CD4-positive, alpha-beta memory T cell (primary cell): Measurements from ENCODE around the gene SOX6. TPM values are rescaled to one million over a fixed set of nuclear protein-coding genes. Genes with fewer than 3 reads are reported as not detected.
"Not testable (repeated sequence)": the region's sequence is repeated elsewhere in the genome, so short reads cannot be mapped to it uniquely, and the experiment has no call there.

Experiments used
- CTCF ChIA-PET: fragments of 350-600 bp; sonication (Branson Sonifier 250); formaldehyde crosslinking; loops from one replicate; lab custom pipeline; 2021; ENCODE audit warnings: inconsistent platforms; ENCODE audit not compliant: partially characterized antibody; lab: Charles Lee
- POLR2A ChIA-PET: fragments of 350-600 bp; sonication (Branson Sonifier 250); formaldehyde crosslinking; loops from one replicate; lab custom pipeline; 2021; ENCODE audit not compliant: partially characterized antibody; lab: Charles Lee
- DNase-seq, 5 donors: peaks; one replicate each; pipeline versions ENCODE4 v3.0.0 to v3.0.0-alpha.2; 2020 to 2022; ENCODE audit warnings: mixed read lengths in 1 of 5
- H3K27ac ChIP-seq: one replicate; pipeline ENCODE4 v1.7.0; 2013; ENCODE audit warnings: low read depth, low read length
- H3K27me3 ChIP-seq: 2 replicates; pipeline ENCODE4 v1.7.0; 2013; ENCODE audit warnings: mild to moderate bottlenecking, low read length, moderate library complexity; ENCODE audit not compliant: insufficient read depth
- H3K36me3 ChIP-seq: 2 replicates; pipeline ENCODE4 v1.7.0; 2013; ENCODE audit warnings: mild to moderate bottlenecking, low read length, moderate library complexity; ENCODE audit not compliant: insufficient read depth
- H3K4me1 ChIP-seq: 2 replicates; pipeline ENCODE4 v1.7.0; 2013; ENCODE audit warnings: mild to moderate bottlenecking, low read length, moderate library complexity; ENCODE audit not compliant: insufficient read depth
- H3K4me3 ChIP-seq, 2 donors: one replicate each; pipeline ENCODE4 v1.7.0; 2013; ENCODE audit warnings: low read length in 2 of 2, mild to moderate bottlenecking in 1 of 2
- H3K9me3 ChIP-seq, 2 donors: one replicate each; pipeline ENCODE4 v1.7.0; 2013; ENCODE audit warnings: low read length in 2 of 2, control low read depth in 1 of 2; ENCODE audit not compliant: control insufficient read depth in 1 of 2
- H3K27ac Mint-ChIP-seq, 7 donors: one replicate each; pipeline ENCODE4 v1.8.0; 2020 to 2021; ENCODE audit warnings: mixed read lengths in 7 of 7, mild to moderate bottlenecking in 6 of 7, inconsistent platforms in 3 of 7, moderate library complexity in 3 of 7
- H3K27me3 Mint-ChIP-seq, 2 donors: one replicate each; pipeline ENCODE4 v1.8.0; 2020 to 2021; ENCODE audit warnings: mixed read lengths in 2 of 2
- H3K36me3 Mint-ChIP-seq, 2 donors: one replicate each; pipeline ENCODE4 v1.8.0; 2020 to 2021; ENCODE audit warnings: mixed read lengths in 2 of 2, inconsistent platforms in 1 of 2, mild to moderate bottlenecking in 1 of 2
- H3K4me1 Mint-ChIP-seq, 4 donors: one replicate each; pipeline ENCODE4 v1.8.0; 2020 to 2021; ENCODE audit warnings: mixed read lengths in 4 of 4, mild to moderate bottlenecking in 1 of 4
- H3K4me3 Mint-ChIP-seq, 8 donors: one replicate each; pipeline ENCODE4 v1.8.0; 2020 to 2021; ENCODE audit warnings: mixed read lengths in 8 of 8, mild to moderate bottlenecking in 7 of 8, moderate library complexity in 6 of 8, inconsistent platforms in 3 of 8
- H3K9me3 Mint-ChIP-seq, 8 donors: one replicate each; pipeline ENCODE4 v1.8.0; 2020 to 2021; ENCODE audit warnings: mixed read lengths in 8 of 8, mild to moderate bottlenecking in 5 of 8, inconsistent platforms in 3 of 8, moderate library complexity in 1 of 8
- intact Hi-C: fragments of 100-400 bp; cut with micrococcal nuclease; formaldehyde crosslinking; loops from one replicate; pipeline ENCODE4 v1.15.1; 2023
- polyA plus RNA-seq, 2 donors: library from polyadenylated mRNA; unstranded; fragments of 300-500 nt; fragmentation: Illumina TruSeq; gene quantifications; one replicate each; pipeline ENCODE4 v1.2.3, GENCODE V29; 2021
- total RNA-seq, 2 experiments: library from RNA; stranded (reverse); gene quantifications; one replicate each; pipeline ENCODE4 v1.2.3, GENCODE V29; 2021

Gene SOX6
- total and polyA plus RNA-seq, 4 experiments from 2014 or later: not detected

DNA sequence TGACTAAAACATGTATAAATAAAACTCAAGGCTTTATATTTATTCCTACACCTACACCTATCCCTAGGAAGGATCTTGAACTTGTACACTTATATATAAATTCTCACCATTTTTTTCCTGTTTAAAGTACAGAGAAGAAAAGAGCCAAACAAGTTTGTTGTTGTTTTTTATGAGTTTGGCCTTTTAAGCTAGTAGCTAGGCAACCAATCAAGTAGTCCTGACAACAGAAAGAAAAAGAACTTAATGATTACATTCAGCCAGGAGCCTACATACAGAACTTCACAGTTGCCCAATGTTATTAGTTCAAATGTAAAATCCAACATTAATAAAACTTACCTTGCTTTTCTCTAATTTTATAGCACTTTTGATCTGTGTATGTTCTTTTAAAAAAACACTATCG lies 316.2 kb downstream of the SOX6 start:
- no peaks in the 10 kb centered on the region for H3K4me1 Mint-ChIP-seq
- Histone ChIP-seq H3K9me3 (no peaks in the 10 kb centered on the region), H3K27me3 (no peaks in the 10 kb centered on the region), H3K4me3 (no peak overlapping the region), H3K36me3 (no peaks in the 10 kb centered on the region), H3K27ac (no peak overlapping the region), H3K4me1 (no peaks in the 10 kb centered on the region)
- no peak overlapping the region for H3K4me3 Mint-ChIP-seq
- DNase-seq: no peak
- H3K9me3 Mint-ChIP-seq: peaks cover 0 to 2% (median 0%) of the 10 kb centered on the region in 8 donors
- intact Hi-C loops: no loop called here
- CTCF ChIA-PET: no interaction called here
- POLR2A ChIA-PET: no interaction called here
- no peak overlapping the region for H3K27ac Mint-ChIP-seq
- no peaks in the 10 kb centered on the region for H3K36me3 Mint-ChIP-seq
- H3K27me3 Mint-ChIP-seq: no peaks in the 10 kb centered on the region

DNA sequence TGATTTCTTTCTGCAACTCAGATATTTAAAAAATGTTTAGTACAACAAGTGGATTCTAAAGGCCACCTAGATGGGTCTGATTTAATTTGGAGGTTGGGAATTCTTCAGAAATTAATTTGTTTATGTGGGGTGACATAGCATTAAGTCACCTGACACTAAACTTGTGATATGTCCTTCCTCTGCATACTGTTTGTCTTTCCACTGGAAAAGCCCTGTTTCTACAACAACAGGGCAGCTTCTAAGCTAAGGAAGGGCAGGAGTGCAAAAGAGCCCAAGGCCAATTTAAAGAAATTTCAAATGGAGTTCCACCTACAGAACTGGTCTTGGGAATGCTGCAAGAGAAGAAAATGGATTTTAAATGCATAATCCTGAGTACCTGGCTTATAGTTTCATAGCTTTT lies 319.2 kb downstream of the SOX6 start:
- POLR2A ChIA-PET: no interaction called here
- Mint-ChIP-seq H3K36me3 (no peaks in the 10 kb centered on the region), H3K27me3 (no peaks in the 10 kb centered on the region), H3K27ac (no peak overlapping the region), H3K4me1 (no peaks in the 10 kb centered on the region), H3K4me3 (no peak overlapping the region), H3K9me3 (peaks cover 0 to 1% (median 0%) of the 10 kb centered on the region in 8 donors)
- H3K36me3 ChIP-seq: no peaks in the 10 kb centered on the region
- H3K27ac ChIP-seq: no peak overlapping the region
- H3K4me1 ChIP-seq: no peaks in the 10 kb centered on the region
- H3K4me3 ChIP-seq: no peak overlapping the region
- H3K9me3 ChIP-seq: no peaks in the 10 kb centered on the region
- CTCF ChIA-PET: no interaction called here
- intact Hi-C loops: no loop called here
- DNase-seq: no peak
- H3K27me3 ChIP-seq: no peaks in the 10 kb centered on the region

DNA sequence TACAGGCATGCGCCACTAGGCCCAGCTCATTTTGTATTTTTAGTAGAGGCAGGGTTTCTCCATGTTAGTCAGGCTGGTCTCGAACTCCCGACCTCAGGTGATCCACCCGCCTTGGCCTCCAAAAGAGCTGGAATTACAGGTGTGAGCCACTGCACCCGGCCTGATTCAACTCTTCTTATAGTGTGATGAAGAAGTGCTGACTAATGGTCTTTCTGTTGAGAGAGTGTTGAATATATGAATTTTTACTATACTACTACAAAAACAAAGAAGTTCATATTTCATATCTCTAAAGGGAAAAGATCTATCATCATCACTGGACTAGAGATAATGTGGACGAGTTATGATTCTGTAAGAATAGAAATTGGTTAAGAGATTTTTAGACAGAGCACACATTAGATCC lies 320.1 kb downstream of the SOX6 start:
- H3K27ac Mint-ChIP-seq: no peak overlapping the region
- no peaks in the 10 kb centered on the region for H3K4me1 Mint-ChIP-seq

DNA sequence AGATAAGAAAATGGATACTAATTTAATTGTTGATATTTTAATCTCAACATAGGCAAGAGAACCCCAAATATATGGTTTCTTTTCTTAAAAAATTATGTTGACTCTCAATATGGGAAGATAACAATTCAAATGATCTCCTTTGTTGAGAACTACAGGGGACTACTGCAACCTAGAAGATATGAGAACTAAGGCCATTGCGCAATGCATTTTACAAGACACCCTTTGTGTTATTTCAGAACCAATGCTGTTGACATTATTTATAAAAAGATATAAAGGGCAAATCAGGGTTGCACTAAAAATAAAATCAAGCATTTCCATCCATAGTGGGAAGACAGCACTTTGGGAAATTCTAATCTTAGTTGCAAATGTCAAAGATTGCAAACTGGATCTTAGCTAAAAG lies 322.3 kb downstream of the SOX6 start:
- Histone ChIP-seq H3K27ac (no peak overlapping the region), H3K27me3 (no peaks in the 10 kb centered on the region), H3K9me3 (no peaks in the 10 kb centered on the region), H3K36me3 (no peaks in the 10 kb centered on the region), H3K4me1 (no peaks in the 10 kb centered on the region), H3K4me3 (no peak overlapping the region)
- ChIA-PET CTCF (no interaction called here), POLR2A (no interaction called here)
- intact Hi-C loops: no loop called here
- no peak for DNase-seq
- Mint-ChIP-seq H3K4me3 (no peak overlapping the region), H3K4me1 (no peaks in the 10 kb centered on the region), H3K9me3 (peaks cover 0 to 1% (median 0%) of the 10 kb centered on the region in 8 donors), H3K36me3 (no peaks in the 10 kb centered on the region), H3K27ac (no peak overlapping the region), H3K27me3 (no peaks in the 10 kb centered on the region)

More for the DNA sequence above, 320.1 kb downstream of the SOX6 start:
- no peaks in the 10 kb centered on the region for H3K36me3 ChIP-seq
- no peak overlapping the region for H3K4me3 ChIP-seq
- H3K9me3 ChIP-seq: no peaks in the 10 kb centered on the region
- ChIA-PET CTCF (no interaction called here), POLR2A (no interaction called here)
- H3K36me3 Mint-ChIP-seq: no peaks in the 10 kb centered on the region
- no peak for DNase-seq
- no peaks in the 10 kb centered on the region for H3K27me3 ChIP-seq
- peaks cover 0 to 1% (median 0%) of the 10 kb centered on the region in 8 donors for H3K9me3 Mint-ChIP-seq
- no peaks in the 10 kb centered on the region for H3K4me1 ChIP-seq
- no peaks in the 10 kb centered on the region for H3K27me3 Mint-ChIP-seq
- no peak overlapping the region for H3K27ac ChIP-seq
- no peak overlapping the region for H3K4me3 Mint-ChIP-seq
- intact Hi-C loops: no loop called here

DNA sequence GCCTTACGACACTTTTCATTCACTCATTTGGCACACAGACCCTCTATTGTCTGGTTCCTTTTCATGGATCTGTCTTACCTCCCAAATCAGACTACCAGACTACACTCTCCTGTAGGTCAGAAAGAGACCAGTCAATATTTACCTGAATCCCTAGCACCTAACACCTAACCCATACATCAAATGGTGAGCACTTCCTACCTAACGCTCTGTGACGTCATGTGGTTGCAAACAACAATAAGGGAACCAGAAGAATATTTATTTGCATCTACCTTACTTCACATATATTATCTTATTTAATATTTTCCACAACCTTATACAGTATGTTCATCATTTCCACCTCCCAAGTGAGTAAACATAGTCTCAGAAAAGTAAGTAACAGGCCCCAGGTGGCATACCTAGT lies 323.4 kb downstream of the SOX6 start:
- CTCF ChIA-PET: no interaction called here
- H3K36me3 Mint-ChIP-seq: no peaks in the 10 kb centered on the region
- Histone ChIP-seq H3K4me1 (no peaks in the 10 kb centered on the region), H3K27me3 (no peaks in the 10 kb centered on the region), H3K27ac (no peak overlapping the region), H3K36me3 (no peaks in the 10 kb centered on the region), H3K4me3 (no peak overlapping the region), H3K9me3 (no peaks in the 10 kb centered on the region)
- DNase-seq: no peak
- intact Hi-C loops: no loop called here
- no peak overlapping the region for H3K27ac Mint-ChIP-seq
- no peaks in the 10 kb centered on the region for H3K4me1 Mint-ChIP-seq
- H3K27me3 Mint-ChIP-seq: no peaks in the 10 kb centered on the region
- no peak overlapping the region for H3K4me3 Mint-ChIP-seq
- POLR2A ChIA-PET: no interaction called here
- H3K9me3 Mint-ChIP-seq: peaks cover 0 to 2% (median 0%) of the 10 kb centered on the region in 8 donors

DNA sequence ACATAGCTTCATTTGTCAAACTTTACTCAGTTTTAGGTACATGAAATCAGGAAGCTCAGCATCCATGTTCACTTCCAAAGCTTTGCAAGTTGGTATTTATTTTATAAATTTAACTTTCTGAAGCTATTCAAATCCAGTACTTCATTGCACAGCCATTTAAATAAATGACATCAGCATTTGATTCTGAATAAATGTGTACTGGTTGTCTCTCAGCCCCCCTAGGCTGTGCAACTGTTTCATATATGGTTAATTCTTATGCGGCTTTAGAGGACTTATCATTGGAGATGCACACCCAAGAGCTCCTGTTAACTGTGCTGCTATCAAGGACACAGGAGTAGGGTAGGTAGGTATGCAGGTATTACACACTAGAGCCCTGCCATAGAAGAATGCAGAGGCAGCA lies 325.1 kb downstream of the SOX6 start:
- H3K4me3 Mint-ChIP-seq: no peak overlapping the region
- no peaks in the 10 kb centered on the region for H3K36me3 ChIP-seq
- H3K36me3 Mint-ChIP-seq: no peaks in the 10 kb centered on the region
- H3K27me3 ChIP-seq: no peaks in the 10 kb centered on the region
- DNase-seq: no peak
- intact Hi-C loops: no loop called here
- H3K4me1 Mint-ChIP-seq: no peaks in the 10 kb centered on the region
- ChIA-PET CTCF (no interaction called here), POLR2A (no interaction called here)
- peaks cover 0 to 2% (median 0%) of the 10 kb centered on the region in 8 donors for H3K9me3 Mint-ChIP-seq
- H3K27me3 Mint-ChIP-seq: no peaks in the 10 kb centered on the region
- no peaks in the 10 kb centered on the region for H3K4me1 ChIP-seq
- H3K4me3 ChIP-seq: no peak overlapping the region
- H3K27ac ChIP-seq: no peak overlapping the region
- no peak overlapping the region for H3K27ac Mint-ChIP-seq
- no peaks in the 10 kb centered on the region for H3K9me3 ChIP-seq

DNA sequence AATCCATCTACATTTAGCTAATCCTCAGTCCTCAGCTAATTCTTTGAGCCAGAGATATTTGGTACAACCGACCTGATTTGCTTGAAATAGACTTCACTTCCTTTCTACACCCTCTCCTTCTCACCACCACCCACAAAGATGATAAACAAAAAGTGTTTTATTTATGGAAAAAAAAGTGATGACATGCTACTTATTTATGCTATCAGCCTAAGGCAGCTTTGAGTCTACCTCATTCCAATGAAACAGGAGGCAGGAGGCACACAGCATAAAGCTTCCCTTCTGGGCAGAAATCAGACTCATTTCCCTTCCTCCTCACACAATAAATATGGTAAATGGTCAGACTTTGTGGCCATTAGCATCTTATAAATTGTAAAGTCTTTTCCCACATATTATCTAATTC lies 325.7 kb downstream of the SOX6 start:
- no peak for DNase-seq
- H3K4me1 Mint-ChIP-seq: no peaks in the 10 kb centered on the region
- H3K4me3 ChIP-seq: no peak overlapping the region
- no peaks in the 10 kb centered on the region for H3K36me3 ChIP-seq
- H3K27me3 ChIP-seq: no peaks in the 10 kb centered on the region
- no peaks in the 10 kb centered on the region for H3K4me1 ChIP-seq
- no peaks in the 10 kb centered on the region for H3K36me3 Mint-ChIP-seq
- H3K27me3 Mint-ChIP-seq: no peaks in the 10 kb centered on the region
- intact Hi-C loops: no loop called here
- H3K9me3 ChIP-seq: no peaks in the 10 kb centered on the region
- H3K27ac ChIP-seq: no peak overlapping the region
- H3K9me3 Mint-ChIP-seq: peaks cover 0 to 2% (median 0%) of the 10 kb centered on the region in 8 donors
- H3K4me3 Mint-ChIP-seq: no peak overlapping the region
- H3K27ac Mint-ChIP-seq: no peak overlapping the region
- CTCF ChIA-PET: no interaction called here
- POLR2A ChIA-PET: no interaction called here

DNA sequence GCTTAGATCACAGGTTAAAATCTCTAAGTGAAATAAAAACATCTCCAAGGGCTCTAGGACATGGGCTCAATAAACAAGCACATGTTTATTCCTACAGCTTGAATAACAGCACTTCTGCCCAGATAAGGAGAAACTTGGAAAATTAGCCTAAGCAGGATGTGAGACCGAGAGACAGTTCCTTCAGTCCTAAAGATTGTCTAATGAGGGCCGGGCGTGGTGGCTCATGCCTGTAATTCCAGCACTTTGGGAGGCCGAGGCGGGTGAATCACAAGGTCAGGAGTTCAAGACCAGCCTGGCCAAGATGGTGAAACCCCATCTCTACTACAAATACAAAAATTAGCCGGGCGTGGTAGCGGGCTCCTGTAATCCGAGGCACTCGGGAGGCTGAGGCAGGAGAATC lies 327.2 kb downstream of the SOX6 start:
- H3K4me3 ChIP-seq, H3K36me3 ChIP-seq, H3K4me3 Mint-ChIP-seq, H3K9me3 ChIP-seq, intact Hi-C loops, CTCF ChIA-PET, DNase-seq, H3K27ac ChIP-seq, H3K9me3 Mint-ChIP-seq, H3K36me3 Mint-ChIP-seq, H3K27ac Mint-ChIP-seq, H3K4me1 ChIP-seq, H3K4me1 Mint-ChIP-seq, H3K27me3 Mint-ChIP-seq, POLR2A ChIA-PET, H3K27me3 ChIP-seq: not testable (repeated sequence)
